H1 (cell line): Measurements from ENCODE around the gene MAGI1. TPM values are rescaled to one million over a fixed set of nuclear protein-coding genes. Genes with fewer than 3 reads are reported as not detected.

ENCODE experiments used
- CTCF ChIA-PET: fragments of 300-600 bp; sonication (Branson Sonifier 250); formaldehyde crosslinking; loops from one replicate; lab custom pipeline; 2021; ENCODE audit not compliant: partially characterized antibody; lab: Charles Lee
- POLR2A ChIA-PET: fragments of 300-600 bp; sonication (Branson Sonifier 250); formaldehyde crosslinking; loops from one replicate; lab custom pipeline; 2021; ENCODE audit warnings: inconsistent platforms; ENCODE audit not compliant: partially characterized antibody; lab: Charles Lee
- DNase-seq, 2 experiments: peaks; one replicate each; pipeline versions ENCODE4 v3.0.0 to v3.0.0-alpha.2; 2010 to 2022; ENCODE audit warnings: low spot score in 2 of 2, low read depth in 1 of 2, mixed read lengths in 1 of 2
- FAIRE-seq: peaks from 2 replicates; lab custom pipeline; 2011; peaks lifted over from hg19 to GRCh38; lab: Jason Lieb, UNC
- H2AFZ ChIP-seq: 2 replicates; pipeline ENCODE4 v1.8.1; 2012; ENCODE audit warnings: low read length, inconsistent platforms
- H2AK5ac ChIP-seq: 2 replicates; pipeline ENCODE4 v1.6.1; 2013; ENCODE audit warnings: low read depth, low read length
- H2BK120ac ChIP-seq: replicated peaks from 2 replicates; pipeline ENCODE3; 2013; ENCODE audit warnings: low read depth, low read length, inconsistent platforms
- H2BK12ac ChIP-seq: 2 replicates; pipeline ENCODE4 v1.6.1; 2013; ENCODE audit warnings: low read depth, low read length
- H2BK15ac ChIP-seq: 2 replicates; pipeline ENCODE4 v1.6.1; 2013; ENCODE audit warnings: low read length
- H2BK20ac ChIP-seq: 2 replicates; pipeline ENCODE4 v1.6.1; 2013; ENCODE audit warnings: low read length
- H2BK5ac ChIP-seq: 2 replicates; pipeline ENCODE4 v1.6.1; 2013; ENCODE audit warnings: low read depth, low read length
- H3K14ac ChIP-seq: 2 replicates; pipeline ENCODE4 v1.6.1; 2013; ENCODE audit warnings: inconsistent platforms; ENCODE audit not compliant: insufficient read length
- H3K18ac ChIP-seq: 2 replicates; pipeline ENCODE4 v1.6.1; 2013; ENCODE audit warnings: low read length; ENCODE audit errors: extremely low read depth
- H3K23ac ChIP-seq: 2 replicates; pipeline ENCODE4 v1.6.1; 2013; ENCODE audit warnings: inconsistent platforms; ENCODE audit not compliant: insufficient read length
- H3K23me2 ChIP-seq: 2 replicates; pipeline ENCODE4 v1.6.1; 2013; ENCODE audit warnings: low read depth, low read length
- H3K27ac ChIP-seq: 2 replicates; pipeline ENCODE4 v1.6.1; 2011; ENCODE audit warnings: low read depth, low read length, inconsistent platforms
- H3K27me3 ChIP-seq, 4 experiments: replicated peaks in 1 of 4; 1 replicate in 1 of 4; 2 replicates in 3 of 4; pipeline versions ENCODE4 v1.6.1 to v1.8.1; 2011 to 2013; ENCODE audit warnings: low read length in 3 of 4, mild to moderate bottlenecking in 3 of 4, inconsistent platforms in 2 of 4, mixed read lengths in 2 of 4, moderate library complexity in 1 of 4; ENCODE audit not compliant: control insufficient read depth in 3 of 4, insufficient read depth in 3 of 4; ENCODE audit errors: extremely low read depth in 1 of 4
- H3K36me3 ChIP-seq, 4 experiments: 2 replicates each; pipeline versions ENCODE4 v1.6.1 to v1.8.1; 2011 to 2013; ENCODE audit warnings: mild to moderate bottlenecking in 4 of 4, low read length in 3 of 4, moderate library complexity in 2 of 4, control low read depth in 1 of 4, inconsistent platforms in 1 of 4; ENCODE audit not compliant: insufficient read depth in 4 of 4, control insufficient read depth in 2 of 4
- H3K4ac ChIP-seq: replicated peaks from 2 replicates; pipeline ENCODE3; 2013; ENCODE audit warnings: low read length, low read depth, mixed read lengths, inconsistent platforms; ENCODE audit not compliant: insufficient read length
- H3K4me1 ChIP-seq, 4 experiments: replicated peaks in 1 of 4; 1 replicate in 1 of 4; 2 replicates in 3 of 4; pipeline versions ENCODE4 v1.6.1 to v1.8.1; 2011 to 2013; ENCODE audit warnings: low read length in 3 of 4, inconsistent platforms in 2 of 4, mixed read lengths in 1 of 4; ENCODE audit not compliant: insufficient read depth in 4 of 4, control insufficient read depth in 3 of 4
- H3K4me2 ChIP-seq, 2 experiments: 2 replicates each; pipeline versions ENCODE4 v1.6.1 to v1.8.1; 2011 to 2013; ENCODE audit warnings: low read depth in 2 of 2, low read length in 2 of 2, control low read depth in 1 of 2, inconsistent platforms in 1 of 2, mild to moderate bottlenecking in 1 of 2; ENCODE audit not compliant: insufficient read depth in 1 of 2
- H3K4me3 ChIP-seq, 4 experiments: fragments of 200-600, 300-600 bp in 1 of 4; sonication (generic), shearing (Covaris generic), sonication (Bioruptor Twin) in 1 of 4; 2 replicates each; pipeline versions ENCODE4 v1.5.1 to v1.8.1; 2011 to 2016; ENCODE audit warnings: low read length in 4 of 4, low read depth in 3 of 4, control low read depth in 2 of 4, inconsistent platforms in 2 of 4, mild to moderate bottlenecking in 2 of 4, mixed read lengths in 1 of 4, moderate library complexity in 1 of 4; ENCODE audit not compliant: insufficient read depth in 2 of 4; ENCODE audit errors: extremely low read depth in 1 of 4
- H3K56ac ChIP-seq: replicated peaks from 2 replicates; pipeline ENCODE3; 2013; ENCODE audit warnings: low read depth, mild to moderate bottlenecking, mixed read lengths, low read length, inconsistent platforms; ENCODE audit not compliant: insufficient read length
- H3K79me1 ChIP-seq: 2 replicates; pipeline ENCODE4 v1.6.1; 2013; ENCODE audit warnings: low read depth, low read length, control low read depth
- H3K79me2 ChIP-seq, 2 experiments: 2 replicates each; pipeline versions ENCODE4 v1.6.1 to v1.8.1; 2012 to 2013; ENCODE audit warnings: low read length in 2 of 2, mild to moderate bottlenecking in 2 of 2, inconsistent platforms in 1 of 2; ENCODE audit not compliant: insufficient read depth in 2 of 2, control insufficient read depth in 1 of 2
- H3K9ac ChIP-seq, 4 experiments: replicated peaks in 1 of 4; 1 replicate in 1 of 4; 2 replicates in 3 of 4; pipeline versions ENCODE4 v1.6.1 to v1.8.1; 2011 to 2013; ENCODE audit warnings: low read depth in 3 of 4, low read length in 3 of 4, control low read depth in 2 of 4, mild to moderate bottlenecking in 2 of 4, moderate library complexity in 2 of 4, inconsistent platforms in 1 of 4; ENCODE audit errors: extremely low read depth in 1 of 4
- H3K9me3 ChIP-seq, 2 experiments: 2 replicates each; pipeline versions ENCODE4 v1.6.1 to v1.8.1; 2012 to 2013; ENCODE audit warnings: mild to moderate bottlenecking in 2 of 2, moderate library complexity in 2 of 2, control low read depth in 1 of 2, inconsistent platforms in 1 of 2, low read depth in 1 of 2, low read length in 1 of 2, mixed read lengths in 1 of 2; ENCODE audit not compliant: insufficient read depth in 2 of 2
- H4K20me1 ChIP-seq, 2 experiments: replicated peaks in 1 of 2; 2 replicates each; pipeline versions ENCODE3 to v1.8.1; 2011 to 2013; ENCODE audit warnings: inconsistent platforms in 2 of 2, low read length in 2 of 2, mild to moderate bottlenecking in 1 of 2; ENCODE audit not compliant: insufficient read depth in 2 of 2, control insufficient read depth in 1 of 2
- H4K5ac ChIP-seq: 2 replicates; pipeline ENCODE4 v1.6.1; 2013; ENCODE audit warnings: low read length, low read depth, mixed read lengths, inconsistent platforms; ENCODE audit not compliant: insufficient read length
- H4K8ac ChIP-seq: 2 replicates; pipeline ENCODE4 v1.8.0; 2013; ENCODE audit warnings: mild to moderate bottlenecking, moderate library complexity, low read length, inconsistent platforms; ENCODE audit not compliant: insufficient read depth; ENCODE audit errors: extremely low read depth
- H4K91ac ChIP-seq: replicated peaks from 2 replicates; pipeline ENCODE3; 2013; ENCODE audit warnings: low read length, mixed read lengths, inconsistent platforms; ENCODE audit not compliant: insufficient read length
- BCL11A ChIP-seq, 2 experiments: IDR thresholded peaks; one replicate each; pipeline ENCODE4 v1.6.1; 2011; ENCODE audit warnings: low read depth in 2 of 2, low read length in 2 of 2, mild to moderate bottlenecking in 2 of 2
- BRCA1 ChIP-seq: IDR thresholded peaks from 2 replicates; pipeline ENCODE4 v1.6.1; 2012; ENCODE audit warnings: low read depth, low read length, improper control_type of control experiment
- JUN ChIP-seq: IDR thresholded peaks from 2 replicates; pipeline ENCODE4 v1.6.1; 2011; ENCODE audit warnings: low read depth, mild to moderate bottlenecking, improper control_type of control experiment, low read length
- KDM1A ChIP-seq: fragments of 200-600, 300-600 bp; sonication (generic); IDR thresholded peaks from 2 replicates; pipeline ENCODE4 v1.7.1; 2016; ENCODE audit warnings: mild to moderate bottlenecking, low read length, borderline replicate concordance
- RNF2 ChIP-seq: fragments of 200-900, 300-1000 bp; sonication (generic); IDR thresholded peaks from 2 replicates; pipeline ENCODE4 v1.7.1; 2016; ENCODE audit warnings: borderline replicate concordance, low read depth, mild to moderate bottlenecking, antibody characterized with exemption, low read length; ENCODE audit not compliant: poor library complexity, severe bottlenecking; ENCODE audit errors: missing control alignments
- WGBS, 2 experiments: shearing (Covaris generic) in 1 of 2; methylation state at CpG; one replicate each; pipeline versions ENCODE4 v1.1.6 to v1.1.7; 2013 to 2015; ENCODE audit warnings: low lambda C conversion rate in 2 of 2, mixed read lengths in 2 of 2, inconsistent platforms in 1 of 2, low coverage in 1 of 2, missing lambda C conversion rate in 1 of 2; ENCODE audit not compliant: insufficient replicate concordance in 2 of 2, insufficient coverage in 1 of 2, insufficient read length in 1 of 2; ENCODE audit errors: extremely low coverage in 1 of 2, missing lambda C conversion rate in 1 of 2; 5-methylcytosine and 5-hydroxymethylcytosine counted together
- polyA plus RNA-seq, 7 experiments: library from polyadenylated mRNA; depleted of rRNA in 3 of 7; stranded (reverse) in 5 of 7; unstranded in 2 of 7; fragments of >200 nt in 5 of 7; fragments of 200-250 nt in 2 of 7; gene quantifications; 1 replicate in 5 of 7; 2 replicates in 1 of 7; 4 replicates in 1 of 7; pipeline versions ENCODE4 v1.2.1 to v1.2.3, GENCODE V29; 2011 to 2013; ENCODE audit warnings: missing spikeins in 2 of 7, mixed read lengths in 2 of 7
- total RNA-seq: library from RNA; stranded (reverse); fragmentation: NEBNext Ultra II Directional; extraction: Animal tissue kit (Norgen Biotek cat#: 25700); gene quantifications from 2 replicates; pipeline ENCODE4 v1.2.1, GENCODE V29; 2021

MAGI1 gene
- total and polyA plus RNA-seq, 2 of the 8 experiments (the other 6 are each of a cell fraction or from before 2014, with no cell fraction given) = 19.8 to 78.0 TPM

- H3K23ac ChIP-seq = no peak overlapping the region
- no peak overlapping the region for H2BK120ac ChIP-seq
- no peaks in the 10 kb centered on the region for H3K9me3 ChIP-seq
- peaks cover 0 to 3% of the 10 kb centered on the region in 2 experiments for H4K20me1 ChIP-seq
- no peak overlapping the region for H3K18ac ChIP-seq
- peaks cover 0 to 61% of the 10 kb centered on the region in 2 experiments; a peak in 3 of 4 replicates for H3K79me2 ChIP-seq
- no peak for DNase-seq
- H3K4me3 ChIP-seq = no peak overlapping the region
- H3K23me2 ChIP-seq = 0 out of 2 replicates have a peak, but pooled peaks cover 2% of the 10 kb centered on the region
- H3K9ac ChIP-seq = no peak overlapping the region
- TF ChIP-seq JUN (no peak), BCL11A (IDR thresholded peaks at IDR 0.05; ENCODE audit: low read depth in 2 of 2, low read length in 2 of 2) (no peak), RNF2 (no peak), BRCA1 (no peak), KDM1A (no peak)
- TF ChIP-seq, all 59 proteins: peak for 0
- Histone ChIP-seq H4K5ac (no peak overlapping the region), H3K56ac (no peak overlapping the region), H2AFZ (no peak overlapping the region), H3K36me3 (no peaks in the 10 kb centered on the region), H2BK15ac (no peak overlapping the region), H2BK5ac (no peak overlapping the region), H4K91ac (no peak overlapping the region), H3K4me2 (no peak overlapping the region), H2BK12ac (no peak overlapping the region), H3K4ac (no peak overlapping the region), H2BK20ac (no peak overlapping the region), H2AK5ac (no peak overlapping the region), H3K14ac (no peak overlapping the region), H4K8ac (no peak overlapping the region), H3K4me1 (peaks cover 0 to 8% (median 4%) of the 10 kb centered on the region in 4 experiments; a peak in 4 of 7 replicates), H3K79me1 (no peaks in the 10 kb centered on the region), H3K27ac (0 out of 2 replicates have a peak overlapping the region, but pooled peaks have one; percentile 5), H3K27me3 (no peaks in the 10 kb centered on the region)
- WGBS, 2 experiments = 89% methylated on average over 5 of the region's 5 CpGs; no CpG with 5 or more reads in 1 of the 2 experiments
- CTCF ChIA-PET = no interaction called here
- FAIRE-seq = no peak
- POLR2A ChIA-PET = no interaction called here
Measured at GRCh38 chr3:65886391-65886790, 152.3 kb downstream of the MAGI1 start.
